Glutamatergic neuron (in vitro differentiated cells): ENCODE results near the gene PDHX. TPM values are rescaled to one million over a fixed set of nuclear protein-coding genes. Genes with fewer than 3 reads are reported as not detected.

Experiments
- DNase-seq: peaks from one replicate; pipeline ENCODE4 v3.0.0; 2022
- H3K27ac Mint-ChIP-seq: one replicate; pipeline ENCODE4 v1.8.0; 2020; ENCODE audit warnings: mild to moderate bottlenecking, mixed read lengths, inconsistent platforms; ENCODE audit not compliant: unreplicated experiment
- H3K27me3 Mint-ChIP-seq: one replicate; pipeline ENCODE4 v1.8.0; 2020; ENCODE audit warnings: mild to moderate bottlenecking, moderate library complexity, mixed read lengths, inconsistent platforms; ENCODE audit not compliant: unreplicated experiment
- H3K36me3 Mint-ChIP-seq: one replicate; pipeline ENCODE4 v1.8.0; 2020; ENCODE audit warnings: mild to moderate bottlenecking, mixed read lengths, inconsistent platforms; ENCODE audit not compliant: unreplicated experiment
- H3K4me1 Mint-ChIP-seq: one replicate; pipeline ENCODE4 v1.8.0; 2020; ENCODE audit warnings: mild to moderate bottlenecking, low read depth, mixed read lengths, inconsistent platforms; ENCODE audit not compliant: unreplicated experiment
- H3K4me3 Mint-ChIP-seq: one replicate; pipeline ENCODE4 v1.8.0; 2020; ENCODE audit warnings: mild to moderate bottlenecking, mixed read lengths, inconsistent platforms; ENCODE audit not compliant: unreplicated experiment
- H3K9me3 Mint-ChIP-seq: one replicate; pipeline ENCODE4 v1.8.0; 2020; ENCODE audit warnings: mild to moderate bottlenecking, moderate library complexity, mixed read lengths, inconsistent platforms; ENCODE audit not compliant: unreplicated experiment
- CTCF ChIP-seq: fragments of 200-600 bp; sonication (generic); IDR thresholded peaks from one replicate; pipeline ENCODE4 v1.5.0; 2021; ENCODE audit not compliant: partially characterized antibody, unreplicated experiment
- total RNA-seq: library from RNA; stranded (reverse); fragmentation: NEBNext Ultra II Directional; extraction: Animal tissue kit (Norgen Biotek cat#: 25700); gene quantifications from one replicate; pipeline ENCODE4 v1.2.1, GENCODE V29; 2021; ENCODE audit not compliant: unreplicated experiment

The PDHX gene
- total RNA-seq, 1 donor from 2014 or later = 46.5 TPM

GRCh38 chr11:35034401-35034800, 118.0 kb downstream of the PDHX start:
- H3K27ac Mint-ChIP-seq = no peak overlapping the region
- no peaks in the 10 kb centered on the region for H3K36me3 Mint-ChIP-seq
- H3K4me1 Mint-ChIP-seq = no peaks in the 10 kb centered on the region
- TF ChIP-seq CTCF = no peak
- no peak for DNase-seq
- no peak overlapping the region for H3K4me3 Mint-ChIP-seq
- no peaks in the 10 kb centered on the region for H3K27me3 Mint-ChIP-seq
- peaks cover 4% of the 10 kb centered on the region for H3K9me3 Mint-ChIP-seq

- no peak overlapping the region for H3K27ac Mint-ChIP-seq
- no peak for DNase-seq
- H3K36me3 Mint-ChIP-seq = no peaks in the 10 kb centered on the region
- H3K4me3 Mint-ChIP-seq = no peak overlapping the region
- TF ChIP-seq CTCF = no peak
- no peaks in the 10 kb centered on the region for H3K4me1 Mint-ChIP-seq
- no peaks in the 10 kb centered on the region for H3K27me3 Mint-ChIP-seq
- H3K9me3 Mint-ChIP-seq = peaks cover 4% of the 10 kb centered on the region
Measured at GRCh38 chr11:35035894-35036408, 119.5 kb downstream of the PDHX start.

GRCh38 chr11:35036639-35037038, 120.2 kb downstream of the PDHX start:
- Mint-ChIP-seq H3K36me3 (no peaks in the 10 kb centered on the region), H3K27ac (no peak overlapping the region), H3K4me1 (no peaks in the 10 kb centered on the region), H3K9me3 (peaks cover 4% of the 10 kb centered on the region), H3K4me3 (no peak overlapping the region), H3K27me3 (no peaks in the 10 kb centered on the region)
- no peak for DNase-seq
- no peak for TF ChIP-seq CTCF

GRCh38 chr11:35038211-35038928, 122.0 kb downstream of the PDHX start:
- DNase-seq = no peak
- no peak overlapping the region for H3K27ac Mint-ChIP-seq
- peaks cover 4% of the 10 kb centered on the region for H3K9me3 Mint-ChIP-seq

More at GRCh38 chr11:35038211-35038928, 122.0 kb downstream of the PDHX start:
- Mint-ChIP-seq H3K27me3 (no peaks in the 10 kb centered on the region), H3K4me3 (no peak overlapping the region), H3K36me3 (no peaks in the 10 kb centered on the region), H3K4me1 (peaks cover 6% of the 10 kb centered on the region)
- no peak for TF ChIP-seq CTCF
